ENCODE data around the gene PADI4. TPM values are rescaled to one million over a fixed set of nuclear protein-coding genes. Genes with fewer than 3 reads are reported as not detected.
A peak's percentile ranks its signal among the peaks of the same experiment; 100 is the strongest.

Gene PADI4
- total RNA-seq, 1 donor from 2014 or later: not detected

DNA sequence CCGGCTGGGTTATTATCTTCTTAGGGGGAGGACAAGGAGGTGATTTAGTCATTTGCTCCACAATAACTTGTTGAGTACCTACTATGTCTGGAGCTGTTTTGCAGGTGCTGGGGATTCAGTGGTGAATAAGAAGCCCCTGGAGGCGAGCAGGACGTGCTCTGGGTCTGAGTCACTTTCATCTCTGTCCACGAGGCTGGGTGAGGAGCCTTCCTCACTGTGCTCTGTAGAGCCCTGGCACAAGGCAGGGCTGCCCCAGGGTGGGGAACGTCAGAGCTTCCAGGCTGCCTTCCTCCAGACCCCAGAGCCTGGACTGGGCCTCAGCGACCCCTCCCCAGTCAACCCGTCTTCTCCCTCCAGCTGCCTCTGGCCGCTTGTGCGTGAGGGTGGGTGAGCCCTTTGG is 61.5 kb downstream of the PADI4 start:
- Mint-ChIP-seq H3K4me1 (ENCODE audit: low read depth, unreplicated experiment) (no peaks in the 10 kb centered on the region), H3K27me3 (ENCODE audit: unreplicated experiment) (peaks cover 6% of the 10 kb centered on the region), H3K9me3 (ENCODE audit: unreplicated experiment) (no peaks in the 10 kb centered on the region), H3K27ac (ENCODE audit: unreplicated experiment) (no peak overlapping the region), H3K4me3 (ENCODE audit: unreplicated experiment) (no peak overlapping the region), H3K36me3 (ENCODE audit: unreplicated experiment) (no peaks in the 10 kb centered on the region)
- TF ChIP-seq, protein P1, sequence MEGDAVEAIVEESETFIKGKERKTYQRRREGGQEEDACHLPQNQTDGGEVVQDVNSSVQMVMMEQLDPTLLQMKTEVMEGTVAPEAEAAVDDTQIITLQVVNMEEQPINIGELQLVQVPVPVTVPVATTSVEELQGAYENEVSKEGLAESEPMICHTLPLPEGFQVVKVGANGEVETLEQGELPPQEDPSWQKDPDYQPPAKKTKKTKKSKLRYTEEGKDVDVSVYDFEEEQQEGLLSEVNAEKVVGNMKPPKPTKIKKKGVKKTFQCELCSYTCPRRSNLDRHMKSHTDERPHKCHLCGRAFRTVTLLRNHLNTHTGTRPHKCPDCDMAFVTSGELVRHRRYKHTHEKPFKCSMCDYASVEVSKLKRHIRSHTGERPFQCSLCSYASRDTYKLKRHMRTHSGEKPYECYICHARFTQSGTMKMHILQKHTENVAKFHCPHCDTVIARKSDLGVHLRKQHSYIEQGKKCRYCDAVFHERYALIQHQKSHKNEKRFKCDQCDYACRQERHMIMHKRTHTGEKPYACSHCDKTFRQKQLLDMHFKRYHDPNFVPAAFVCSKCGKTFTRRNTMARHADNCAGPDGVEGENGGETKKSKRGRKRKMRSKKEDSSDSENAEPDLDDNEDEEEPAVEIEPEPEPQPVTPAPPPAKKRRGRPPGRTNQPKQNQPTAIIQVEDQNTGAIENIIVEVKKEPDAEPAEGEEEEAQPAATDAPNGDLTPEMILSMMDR (IDR thresholded peaks at IDR 0.05; ENCODE audit: partially characterized antibody, unreplicated experiment): no peak
- no peak for DNase-seq

DNA sequence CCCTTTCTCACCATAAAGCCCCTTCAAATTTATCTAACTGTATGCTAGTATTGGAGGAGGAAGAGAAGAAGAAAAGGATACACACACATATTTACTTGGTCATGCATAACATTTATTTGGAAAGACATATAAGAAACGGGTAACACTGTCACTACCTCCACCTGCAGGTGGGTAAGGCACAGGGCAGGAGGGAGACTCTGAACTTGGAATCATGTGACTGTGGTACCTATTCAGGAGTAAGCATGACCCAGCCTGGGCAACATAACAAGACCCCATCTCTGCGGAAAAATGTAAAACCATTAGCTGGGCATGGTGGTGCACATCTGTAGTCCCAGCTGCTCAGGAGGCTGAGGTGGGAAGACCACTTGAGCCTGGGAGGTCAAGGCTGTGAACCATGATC is 62.6 kb downstream of the PADI4 start:
- peaks cover 6% of the 10 kb centered on the region for H3K27me3 Mint-ChIP-seq (ENCODE audit: unreplicated experiment)
- no peaks in the 10 kb centered on the region for H3K36me3 Mint-ChIP-seq (ENCODE audit: unreplicated experiment)
- TF ChIP-seq, protein P1 (IDR thresholded peaks at IDR 0.05; ENCODE audit: partially characterized antibody, unreplicated experiment): peak; percentile 13
- no peak overlapping the region for H3K4me3 Mint-ChIP-seq (ENCODE audit: unreplicated experiment)
- no peak for DNase-seq
- no peaks in the 10 kb centered on the region for H3K9me3 Mint-ChIP-seq (ENCODE audit: unreplicated experiment)
- no peaks in the 10 kb centered on the region for H3K4me1 Mint-ChIP-seq (ENCODE audit: low read depth, unreplicated experiment)
- no peak overlapping the region for H3K27ac Mint-ChIP-seq (ENCODE audit: unreplicated experiment)

DNA sequence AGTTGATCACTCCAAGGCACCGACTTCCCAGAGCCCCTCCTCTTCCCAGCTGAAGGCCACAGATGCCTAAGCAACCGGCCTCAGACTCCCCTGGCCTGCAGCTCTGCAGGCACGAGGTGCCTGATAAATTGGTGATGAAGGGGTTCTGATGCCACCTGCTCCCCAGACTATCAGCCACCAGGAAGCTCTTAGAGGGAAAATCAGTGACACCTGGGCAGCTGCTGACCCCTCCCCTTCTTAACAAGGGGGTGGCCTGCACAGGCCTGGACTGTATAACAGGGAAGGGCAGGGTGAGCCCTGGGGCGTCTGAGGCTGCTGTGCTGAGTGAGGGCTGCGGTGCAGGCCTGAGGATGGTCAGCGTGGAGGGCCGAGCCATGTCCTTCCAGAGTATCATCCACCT is 63.9 kb downstream of the PADI4 start, which contains the start of gene PADI6:
PADI6 (plus strand) TSS at position 301 of the 400 bp plus-strand sequence; CDS start at position 351, 50 bp downstream.
- TF ChIP-seq, protein P1 (IDR thresholded peaks at IDR 0.05; ENCODE audit: partially characterized antibody, unreplicated experiment): no peak
- no peaks in the 10 kb centered on the region for H3K4me1 Mint-ChIP-seq (ENCODE audit: low read depth, unreplicated experiment)
- no peak within 1 kb of the TSS for H3K4me3 Mint-ChIP-seq (ENCODE audit: unreplicated experiment)
- no peak within 1 kb of the TSS for H3K27ac Mint-ChIP-seq (ENCODE audit: unreplicated experiment)
- no peaks in the 10 kb centered on the region for H3K36me3 Mint-ChIP-seq (ENCODE audit: unreplicated experiment)
- no peaks in the 10 kb centered on the region for H3K9me3 Mint-ChIP-seq (ENCODE audit: unreplicated experiment)
- no peak for DNase-seq
- H3K27me3 Mint-ChIP-seq (ENCODE audit: unreplicated experiment): peaks cover 6% of the 10 kb centered on the region

DNA sequence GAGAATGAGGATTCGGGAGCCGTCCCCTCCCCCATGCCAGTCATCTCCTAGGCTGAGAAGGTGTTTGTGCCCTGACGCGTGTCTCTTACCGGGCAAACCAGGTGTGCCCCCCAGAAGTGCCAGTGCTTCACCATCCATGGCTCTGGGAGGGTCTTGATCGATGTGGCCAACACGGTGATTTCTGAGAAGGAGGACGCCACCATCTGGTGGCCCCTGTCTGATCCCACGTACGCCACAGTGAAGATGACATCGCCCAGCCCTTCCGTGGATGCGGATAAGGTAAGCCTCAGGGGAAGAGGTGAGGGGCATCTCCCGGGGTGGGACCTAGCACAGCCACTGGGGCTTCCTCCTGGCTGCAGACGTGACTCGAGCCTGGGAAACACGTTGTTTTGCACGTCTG is 65.0 kb downstream of the PADI4 start:
- TF ChIP-seq, protein P1 (IDR thresholded peaks at IDR 0.05; ENCODE audit: partially characterized antibody, unreplicated experiment): no peak
- Mint-ChIP-seq H3K4me3 (ENCODE audit: unreplicated experiment) (no peak overlapping the region), H3K36me3 (ENCODE audit: unreplicated experiment) (peaks cover 2% of the 10 kb centered on the region), H3K4me1 (ENCODE audit: low read depth, unreplicated experiment) (peaks cover 2% of the 10 kb centered on the region), H3K9me3 (ENCODE audit: unreplicated experiment) (no peaks in the 10 kb centered on the region), H3K27ac (ENCODE audit: unreplicated experiment) (no peak overlapping the region), H3K27me3 (ENCODE audit: unreplicated experiment) (peaks cover 6% of the 10 kb centered on the region)
- DNase-seq: no peak

DNA sequence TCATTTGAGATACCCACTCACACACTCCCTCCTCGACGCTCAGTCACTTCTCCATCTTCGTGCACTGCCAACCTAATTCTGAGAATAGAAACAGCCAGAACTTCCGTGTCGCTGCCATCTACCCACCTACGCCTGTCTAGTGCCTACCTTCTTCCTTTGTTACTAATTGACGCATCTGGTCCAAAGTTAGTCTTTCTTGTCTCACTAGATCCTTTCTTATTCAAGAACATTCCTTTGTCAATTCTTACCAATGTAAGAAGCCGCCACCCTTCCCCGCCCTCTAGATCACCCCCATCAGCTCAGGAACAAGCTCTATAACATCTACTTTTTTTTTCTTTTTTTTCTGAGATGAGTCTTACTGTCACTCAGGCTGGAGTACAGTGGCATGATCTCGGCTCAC is 67.7 kb downstream of the PADI4 start:
- no peak overlapping the region for H3K27ac Mint-ChIP-seq (ENCODE audit: unreplicated experiment)

More for the DNA sequence above, 67.7 kb downstream of the PADI4 start:
- Mint-ChIP-seq H3K4me1 (ENCODE audit: low read depth, unreplicated experiment) (peaks cover 2% of the 10 kb centered on the region), H3K27me3 (ENCODE audit: unreplicated experiment) (peaks cover 2% of the 10 kb centered on the region), H3K36me3 (ENCODE audit: unreplicated experiment) (peaks cover 5% of the 10 kb centered on the region), H3K9me3 (ENCODE audit: unreplicated experiment) (no peaks in the 10 kb centered on the region), H3K4me3 (ENCODE audit: unreplicated experiment) (no peak overlapping the region)
- TF ChIP-seq, protein P1 (IDR thresholded peaks at IDR 0.05; ENCODE audit: partially characterized antibody, unreplicated experiment): no peak
- no peak for DNase-seq
